HG02884 (cell line): ENCODE measurements around the gene ROBO1.
A peak's percentile ranks its signal among the peaks of the same experiment; 100 is the strongest.
"Not testable (repeated sequence)": the region's sequence is repeated elsewhere in the genome, so short reads cannot be mapped to it uniquely, and the experiment has no call there.

Experiments
- ATAC-seq: cut with Tn5 transposase; IDR thresholded peaks from one replicate; pipeline ENCODE4 v1.9.1; 2021; ENCODE audit warnings: mild to moderate bottlenecking, moderate library complexity; ENCODE audit not compliant: unreplicated experiment

ROBO1 gene

GRCh38 chr3:79558943-79559342, 208.9 kb downstream of the ROBO1 start:
- ATAC-seq, result no peak

- ATAC-seq, result no peak
These were observed 212.1 kb downstream of the ROBO1 start for GRCh38 chr3:79555655-79556054.

- no peak for ATAC-seq
These were observed 215.8 kb downstream of the ROBO1 start for GRCh38 chr3:79551997-79552396.

GRCh38 chr3:79551321-79551892, 216.4 kb downstream of the ROBO1 start:
- ATAC-seq, result no peak

- no peak for ATAC-seq
These were observed 224.4 kb downstream of the ROBO1 start for GRCh38 chr3:79543218-79543982.

- ATAC-seq, result no peak
These were observed 233.1 kb downstream of the ROBO1 start for GRCh38 chr3:79534727-79535126.

- ATAC-seq, result no peak
These were observed 236.1 kb downstream of the ROBO1 start for GRCh38 chr3:79531566-79532295.

GRCh38 chr3:79521221-79521848, 246.5 kb downstream of the ROBO1 start:
- ATAC-seq, result no peak

GRCh38 chr3:79517766-79518413, 249.9 kb downstream of the ROBO1 start:
- ATAC-seq, result no peak

GRCh38 chr3:79516795-79517194, 251.0 kb downstream of the ROBO1 start:
- no peak for ATAC-seq

GRCh38 chr3:79515072-79515471, 252.7 kb downstream of the ROBO1 start:
- no peak for ATAC-seq

GRCh38 chr3:79514069-79514468, 253.7 kb downstream of the ROBO1 start:
- ATAC-seq, result no peak

- ATAC-seq, result no peak
These were observed 261.0 kb downstream of the ROBO1 start for GRCh38 chr3:79506751-79507150.

GRCh38 chr3:79502216-79502681, 265.5 kb downstream of the ROBO1 start:
- not testable (repeated sequence) for ATAC-seq

- ATAC-seq, result peak; percentile 81
These were observed 270.2 kb downstream of the ROBO1 start for GRCh38 chr3:79497447-79498111.

GRCh38 chr3:79491029-79491641, 276.7 kb downstream of the ROBO1 start:
- no peak for ATAC-seq

- no peak for ATAC-seq
These were observed 277.4 kb downstream of the ROBO1 start for GRCh38 chr3:79490165-79491028.

- no peak for ATAC-seq
These were observed 279.4 kb downstream of the ROBO1 start for GRCh38 chr3:79488407-79488806.

GRCh38 chr3:79480746-79481145, 287.1 kb downstream of the ROBO1 start:
- no peak for ATAC-seq
